Measurements from ENCODE around the gene TSC22D1.

DNA sequence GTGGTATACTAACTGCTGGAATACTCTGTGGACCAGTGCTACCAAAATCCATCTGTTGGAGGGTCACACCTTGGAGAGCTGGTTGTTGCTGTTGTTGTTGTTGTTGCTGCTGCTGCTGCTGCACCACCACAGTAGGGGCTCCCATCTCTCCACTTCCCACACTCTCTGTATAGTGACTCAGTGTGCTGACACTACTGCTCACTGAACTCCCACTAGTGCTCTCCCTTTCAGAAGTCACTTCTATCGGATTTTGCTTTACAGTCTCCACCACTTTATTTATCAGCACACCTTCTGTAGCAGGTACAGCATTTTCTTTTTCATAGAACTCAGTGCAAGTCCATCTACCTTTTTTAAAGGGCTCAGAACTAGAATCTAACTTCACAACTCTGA lies 1.7 kb downstream of the TSC22D1 start:
- no peak for TF ChIP-seq SUZ12 (IDR thresholded peaks at IDR 0.05)
- no peak for TF ChIP-seq TARDBP (IDR thresholded peaks at IDR 0.05)

Measured in HEK293T (cell line).